H4 (cell line): ENCODE data around the gene KIF25. TPM values are rescaled to one million over a fixed set of nuclear protein-coding genes. Genes with fewer than 3 reads are reported as not detected.

Experiments used
- DNase-seq: peaks from one replicate; pipeline ENCODE4 v3.0.0-alpha.2; 2015; ENCODE audit warnings: low spot score
- total RNA-seq: library from RNA; depleted of rRNA; stranded (reverse); fragments of >200 nt; shearing (Covaris generic); gene quantifications from 2 replicates; pipeline ENCODE4 v1.2.3, GENCODE V29; 2014

Gene KIF25
- total RNA-seq, 1 experiment from 2014 or later = 2.3 TPM

- DNase-seq = no peak
Measured at GRCh38 chr6:168049277-168049676, 51.8 kb downstream of the KIF25 start.

- no peak for DNase-seq
Measured at GRCh38 chr6:168049706-168050224, 52.3 kb downstream of the KIF25 start.

GRCh38 chr6:168050225-168050880 lies 52.9 kb downstream of the KIF25 start:
- DNase-seq = no peak

GRCh38 chr6:168050881-168051586 lies 53.6 kb downstream of the KIF25 start:
- DNase-seq = no peak

- no peak for DNase-seq
Measured at GRCh38 chr6:168051648-168052047, 54.2 kb downstream of the KIF25 start.

GRCh38 chr6:168052291-168052891 lies 54.9 kb downstream of the KIF25 start:
- no peak for DNase-seq

GRCh38 chr6:168053086-168053956 lies 55.9 kb downstream of the KIF25 start:
- no peak for DNase-seq

GRCh38 chr6:168053957-168054471 lies 56.5 kb downstream of the KIF25 start:
- DNase-seq = no peak

GRCh38 chr6:168054765-168055560 lies 57.5 kb downstream of the KIF25 start:
- no peak for DNase-seq

- DNase-seq = no peak
Measured at GRCh38 chr6:168055696-168056489, 58.4 kb downstream of the KIF25 start.

- no peak for DNase-seq
Measured at GRCh38 chr6:168056892-168057527, 59.5 kb downstream of the KIF25 start.

GRCh38 chr6:168057836-168058235 lies 60.4 kb downstream of the KIF25 start:
- DNase-seq = no peak

GRCh38 chr6:168058691-168059551 lies 61.5 kb downstream of the KIF25 start:
- DNase-seq = no peak

GRCh38 chr6:168060521-168060931 lies 63.1 kb downstream of the KIF25 start:
- DNase-seq = peak; percentile 46

GRCh38 chr6:168061269-168062210 lies 64.1 kb downstream of the KIF25 start:
- DNase-seq = no peak

GRCh38 chr6:168062346-168063289 lies 65.1 kb downstream of the KIF25 start:
- no peak for DNase-seq
